ENCODE results near the gene IGFBP4. TPM values are rescaled to one million over a fixed set of nuclear protein-coding genes. Genes with fewer than 3 reads are reported as not detected.

Gene IGFBP4
- total and polyA plus RNA-seq, 4 experiments from 2014 or later = 3.3 to 6.1 (median 5.5) TPM

- CTCF ChIA-PET (ENCODE audit: partially characterized antibody) = interaction anchor here (0.7 to 8.5 kb wide), 17 partner anchors 9 to 306 kb away, joined by 3 to 72 read pairs (median 5); partner anchors contain the start of gene IGFBP4
- Mint-ChIP-seq H3K36me3 (peaks cover 0 to 4% of the 10 kb centered on the region in 2 donors), H3K4me1 (peaks cover 15 to 35% (median 27%) of the 10 kb centered on the region in 4 donors), H3K9me3 (no peaks in the 10 kb centered on the region), H3K27me3 (no peaks in the 10 kb centered on the region), H3K4me3 (peak overlapping the region; percentile 90 to 97 (median 95)), H3K27ac (peak overlapping the region in 6 of 7 donors; percentile 15 to 97 (median 80))
- Histone ChIP-seq H3K27me3 (ENCODE audit: insufficient read depth, low read length) (no peaks in the 10 kb centered on the region), H3K4me3 (ENCODE audit: low read length in 2 of 2) (peak overlapping the region; percentile 77 to 91), H3K36me3 (ENCODE audit: insufficient read depth, low read length) (no peaks in the 10 kb centered on the region), H3K27ac (ENCODE audit: low read depth, low read length) (peak overlapping the region; percentile 49), H3K9me3 (ENCODE audit: control insufficient read depth in 1 of 2, low read length in 2 of 2) (no peaks in the 10 kb centered on the region), H3K4me1 (ENCODE audit: insufficient read depth, low read length) (peaks cover 37% of the 10 kb centered on the region)
- intact Hi-C loops (cut with micrococcal nuclease) = loop anchor here (1.0 to 10.0 kb wide), 5 partner anchors 59 to 212 kb away; partner anchors contain the start of gene CDC6
- POLR2A ChIA-PET (ENCODE audit: partially characterized antibody) = interaction anchor here (0.7 to 5.5 kb wide), 28 partner anchors 8 to 306 kb away, joined by 3 to 61 read pairs (median 4); partner anchors contain the start of genes IGFBP4, SMARCE1 and WIPF2
- no peak for DNase-seq
These were observed 26.0 kb upstream of the IGFBP4 start for GRCh38 chr17:40417258-40417608.

GRCh38 chr17:40417609-40418427 is 25.4 kb upstream of the IGFBP4 start, which contains the start of gene TOP2A:
Gene TOP2A, minus strand, starts transcription at chr17:40417896. Its CDS starts 105 bp downstream, at chr17:40417791.
- peaks cover 0 to 4% of the 10 kb centered on the region in 2 donors for H3K36me3 Mint-ChIP-seq
- H3K9me3 Mint-ChIP-seq = no peaks in the 10 kb centered on the region
- peaks cover 15 to 35% (median 28%) of the 10 kb centered on the region in 4 donors for H3K4me1 Mint-ChIP-seq
- H3K4me1 ChIP-seq (ENCODE audit: insufficient read depth, low read length) = peaks cover 37% of the 10 kb centered on the region
- H3K27me3 ChIP-seq (ENCODE audit: insufficient read depth, low read length) = no peaks in the 10 kb centered on the region
- H3K27me3 Mint-ChIP-seq = no peaks in the 10 kb centered on the region
- peak within 1 kb of the TSS; percentile 49 for H3K27ac ChIP-seq (ENCODE audit: low read depth, low read length)
- ChIA-PET POLR2A (ENCODE audit: partially characterized antibody) (interaction anchor here (0.6 to 5.5 kb wide), 36 partner anchors 9 to 306 kb away, joined by 3 to 61 read pairs (median 4); partner anchors contain the start of genes CASC3, IGFBP4, SMARCE1 and WIPF2), CTCF (ENCODE audit: partially characterized antibody) (interaction anchor here (0.7 to 8.5 kb wide), 24 partner anchors 9 to 305 kb away, joined by 3 to 72 read pairs (median 4); partner anchors contain the start of genes IGFBP4 and SMARCE1)
- intact Hi-C loops (cut with micrococcal nuclease) = loop anchor here (1.0 to 10.0 kb wide), 5 partner anchors 60 to 213 kb away; partner anchors contain the start of gene CDC6
- peak within 1 kb of the TSS; percentile 69 to 97 (median 93) for H3K27ac Mint-ChIP-seq
- H3K9me3 ChIP-seq (ENCODE audit: control insufficient read depth in 1 of 2, low read length in 2 of 2) = no peaks in the 10 kb centered on the region
- H3K4me3 ChIP-seq (ENCODE audit: low read length in 2 of 2) = peak within 1 kb of the TSS; percentile 77 to 91
- peak within 1 kb of the TSS; percentile 90 to 97 (median 95) for H3K4me3 Mint-ChIP-seq
- no peaks in the 10 kb centered on the region for H3K36me3 ChIP-seq (ENCODE audit: insufficient read depth, low read length)
- DNase-seq = peak; percentile 98 to 99 (median 98)

GRCh38 chr17:40418428-40418706 is 24.9 kb upstream of the IGFBP4 start:
- peak overlapping the region; percentile 49 for H3K27ac ChIP-seq (ENCODE audit: low read depth, low read length)

GRCh38 chr17:40419559-40420331 is 23.5 kb upstream of the IGFBP4 start:
- H3K27me3 Mint-ChIP-seq = no peaks in the 10 kb centered on the region
- no peak overlapping the region for H3K27ac ChIP-seq (ENCODE audit: low read depth, low read length)

More at GRCh38 chr17:40418428-40418706, 24.9 kb upstream of the IGFBP4 start:
- H3K9me3 Mint-ChIP-seq = no peaks in the 10 kb centered on the region
- peak overlapping the region; percentile 90 to 97 (median 95) for H3K4me3 Mint-ChIP-seq
- H3K27me3 ChIP-seq (ENCODE audit: insufficient read depth, low read length) = no peaks in the 10 kb centered on the region
- peaks cover 15 to 35% (median 28%) of the 10 kb centered on the region in 4 donors for H3K4me1 Mint-ChIP-seq
- no peaks in the 10 kb centered on the region for H3K36me3 ChIP-seq (ENCODE audit: insufficient read depth, low read length)
- intact Hi-C loops (cut with micrococcal nuclease) = loop anchor here (5.0 to 10.0 kb wide), 3 partner anchors 131 to 214 kb away; partner anchors contain the start of gene CDC6
- DNase-seq = no peak
- peak overlapping the region; percentile 31 to 91 for H3K4me3 ChIP-seq (ENCODE audit: low read length in 2 of 2)
- ChIA-PET CTCF (ENCODE audit: partially characterized antibody) (interaction anchor here (0.7 to 8.5 kb wide), 20 partner anchors 8 to 305 kb away, joined by 3 to 72 read pairs (median 4); partner anchors contain the start of genes IGFBP4 and SMARCE1), POLR2A (ENCODE audit: partially characterized antibody) (interaction anchor here (0.6 to 5.5 kb wide), 27 partner anchors 8 to 307 kb away, joined by 3 to 61 read pairs (median 4); partner anchors contain the start of genes CASC3, IGFBP4 and SMARCE1)
- H3K9me3 ChIP-seq (ENCODE audit: control insufficient read depth in 1 of 2, low read length in 2 of 2) = no peaks in the 10 kb centered on the region
- no peaks in the 10 kb centered on the region for H3K27me3 Mint-ChIP-seq
- H3K36me3 Mint-ChIP-seq = peaks cover 0 to 4% of the 10 kb centered on the region in 2 donors
- H3K27ac Mint-ChIP-seq = peak overlapping the region; percentile 69 to 97 (median 93)
- peaks cover 37% of the 10 kb centered on the region for H3K4me1 ChIP-seq (ENCODE audit: insufficient read depth, low read length)

GRCh38 chr17:40422990-40423633 is 20.1 kb upstream of the IGFBP4 start:
- no peaks in the 10 kb centered on the region for H3K9me3 Mint-ChIP-seq
- H3K27me3 Mint-ChIP-seq = no peaks in the 10 kb centered on the region
- intact Hi-C loops (cut with micrococcal nuclease) = no loop called here
- POLR2A ChIA-PET (ENCODE audit: partially characterized antibody) = interaction anchor here (1.2 kb wide), 1 partner anchor 110 kb away, joined by 5 read pairs; no protein-coding TSS in a partner anchor
- CTCF ChIA-PET (ENCODE audit: partially characterized antibody) = no interaction called here
- DNase-seq = no peak
- H3K4me3 ChIP-seq (ENCODE audit: low read length in 2 of 2) = no peak overlapping the region
- H3K27ac ChIP-seq (ENCODE audit: low read depth, low read length) = no peak overlapping the region
- H3K9me3 ChIP-seq (ENCODE audit: control insufficient read depth in 1 of 2, low read length in 2 of 2) = no peaks in the 10 kb centered on the region
- no peaks in the 10 kb centered on the region for H3K36me3 Mint-ChIP-seq
- no peaks in the 10 kb centered on the region for H3K36me3 ChIP-seq (ENCODE audit: insufficient read depth, low read length)
- H3K27ac Mint-ChIP-seq = no peak overlapping the region
- H3K4me1 ChIP-seq (ENCODE audit: insufficient read depth, low read length) = peaks cover 46% of the 10 kb centered on the region
- H3K4me1 Mint-ChIP-seq = peaks cover 32 to 44% (median 37%) of the 10 kb centered on the region in 4 donors
- H3K4me3 Mint-ChIP-seq = no peak overlapping the region
- no peaks in the 10 kb centered on the region for H3K27me3 ChIP-seq (ENCODE audit: insufficient read depth, low read length)

More at GRCh38 chr17:40419559-40420331, 23.5 kb upstream of the IGFBP4 start:
- Mint-ChIP-seq H3K4me1 (peaks cover 15 to 35% (median 28%) of the 10 kb centered on the region in 4 donors), H3K9me3 (no peaks in the 10 kb centered on the region), H3K36me3 (peaks cover 0 to 4% of the 10 kb centered on the region in 2 donors), H3K27ac (peak overlapping the region; percentile 48 to 86 (median 68)), H3K4me3 (peak overlapping the region; percentile 77 to 91 (median 85))
- H3K36me3 ChIP-seq (ENCODE audit: insufficient read depth, low read length) = no peaks in the 10 kb centered on the region
- peaks cover 37% of the 10 kb centered on the region for H3K4me1 ChIP-seq (ENCODE audit: insufficient read depth, low read length)
- no peaks in the 10 kb centered on the region for H3K27me3 ChIP-seq (ENCODE audit: insufficient read depth, low read length)
- peak in 2 of 5 donors; percentile 19 to 21 for DNase-seq
- POLR2A ChIA-PET (ENCODE audit: partially characterized antibody) = interaction anchor here (0.6 to 5.5 kb wide), 9 partner anchors 9 to 1864 kb away, joined by 3 to 61 read pairs (median 4); partner anchors contain the start of gene IGFBP4
- no peak overlapping the region for H3K4me3 ChIP-seq (ENCODE audit: low read length in 2 of 2)
- CTCF ChIA-PET (ENCODE audit: partially characterized antibody) = interaction anchor here (0.9 to 2.4 kb wide), 5 partner anchors 21 to 141 kb away, joined by 3 to 9 read pairs (median 5); no protein-coding TSS in a partner anchor
- H3K9me3 ChIP-seq (ENCODE audit: control insufficient read depth in 1 of 2, low read length in 2 of 2) = no peaks in the 10 kb centered on the region
- intact Hi-C loops (cut with micrococcal nuclease) = loop anchor here (5.0 to 10.0 kb wide), 3 partner anchors 132 to 215 kb away; partner anchors contain the start of gene CDC6

GRCh38 chr17:40425741-40426140 is 17.5 kb upstream of the IGFBP4 start:
- Histone ChIP-seq H3K27me3 (ENCODE audit: insufficient read depth, low read length) (no peaks in the 10 kb centered on the region), H3K36me3 (ENCODE audit: insufficient read depth, low read length) (no peaks in the 10 kb centered on the region), H3K4me1 (ENCODE audit: insufficient read depth, low read length) (peaks cover 29% of the 10 kb centered on the region), H3K27ac (ENCODE audit: low read depth, low read length) (no peak overlapping the region), H3K9me3 (ENCODE audit: control insufficient read depth in 1 of 2, low read length in 2 of 2) (no peaks in the 10 kb centered on the region), H3K4me3 (ENCODE audit: low read length in 2 of 2) (no peak overlapping the region)
- POLR2A ChIA-PET (ENCODE audit: partially characterized antibody) = interaction anchor here (1.3 to 2.1 kb wide), 3 partner anchors 9 to 107 kb away, joined by 4 to 21 read pairs (median 7); partner anchors contain the start of gene TOP2A
- Mint-ChIP-seq H3K4me1 (peaks cover 27 to 29% (median 28%) of the 10 kb centered on the region in 4 donors), H3K36me3 (no peaks in the 10 kb centered on the region), H3K9me3 (no peaks in the 10 kb centered on the region), H3K4me3 (peak overlapping the region in 4 of 8 donors; percentile 0 to 72 (median 46)), H3K27me3 (no peaks in the 10 kb centered on the region), H3K27ac (peak overlapping the region in 2 of 7 donors; percentile 10 to 41)
- intact Hi-C loops (cut with micrococcal nuclease) = no loop called here
- DNase-seq = no peak
- CTCF ChIA-PET (ENCODE audit: partially characterized antibody) = interaction anchor here (0.7 to 4.0 kb wide), 8 partner anchors 9 to 135 kb away, joined by 3 to 39 read pairs (median 5); partner anchors contain the start of genes IGFBP4 and TOP2A
